Head of caudate nucleus (tissue), 42 donors: ENCODE measurements around the gene STX18.
"Not testable (repeated sequence)": the region's sequence is repeated elsewhere in the genome, so short reads cannot be mapped to it uniquely, and the experiment has no call there.

ENCODE experiments used
- DNase-seq, 42 donors: peaks; one replicate each; pipeline versions ENCODE4 v3.0.0 to v3.0.0-alpha.2; 2020 to 2021; ENCODE audit warnings: mixed read lengths in 7 of 42
- intact Hi-C: fragments of 100-400 bp; cut with DNase I; formaldehyde crosslinking; loops from one replicate; pipeline ENCODE4 v1.15.0; 2022

Gene STX18

DNA sequence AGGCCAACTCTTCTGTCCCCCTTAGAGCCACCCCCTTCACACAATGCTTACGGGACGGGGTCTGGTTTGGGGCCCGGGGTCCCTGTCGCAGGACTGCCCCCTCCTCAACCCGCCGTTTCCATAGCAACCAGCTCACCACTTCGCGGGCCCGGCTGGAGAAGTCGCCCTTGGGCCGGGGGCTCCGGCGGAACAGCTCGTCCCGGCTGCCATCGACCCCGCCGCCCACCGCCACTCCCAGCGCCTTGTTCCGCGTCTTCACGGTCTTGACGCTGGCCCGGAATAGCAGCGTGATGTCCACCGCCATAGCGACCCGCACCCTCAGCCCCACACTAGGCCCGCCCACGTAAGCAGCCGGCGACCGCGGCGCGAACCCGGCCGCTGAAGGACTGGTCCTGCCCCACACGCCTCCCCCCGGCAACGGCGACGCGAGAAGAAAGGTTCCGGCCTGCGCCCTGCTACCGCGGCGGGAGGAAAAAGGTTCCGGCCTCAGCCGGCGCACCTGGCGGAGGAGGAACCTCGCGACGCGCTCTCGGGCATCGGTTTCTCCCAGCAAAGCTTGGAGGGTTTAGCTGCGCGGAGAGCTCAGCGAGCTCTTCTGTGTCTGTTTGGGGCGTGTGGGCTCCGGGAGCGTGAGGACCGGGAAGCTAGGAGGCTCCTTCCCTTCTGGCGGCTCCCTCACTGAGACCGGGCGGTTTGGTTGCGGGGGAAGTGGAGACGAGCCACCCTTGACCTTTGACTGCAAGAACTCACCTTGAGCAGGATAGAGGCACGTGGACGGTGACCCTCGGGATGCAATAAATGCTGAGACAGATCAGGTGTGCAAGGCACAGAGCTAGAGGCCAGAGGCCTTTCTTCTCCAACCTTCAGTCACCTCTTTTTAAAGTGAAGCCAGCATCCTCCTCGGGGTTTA lies at the start of gene STX18:
STX18 (minus strand) TSS at position 388 of the 910 bp plus-strand sequence; CDS start at position 304, 84 bp downstream.
- peak; percentile 43 to 94 (median 86) for DNase-seq
- intact Hi-C loops, result no loop called here

DNA sequence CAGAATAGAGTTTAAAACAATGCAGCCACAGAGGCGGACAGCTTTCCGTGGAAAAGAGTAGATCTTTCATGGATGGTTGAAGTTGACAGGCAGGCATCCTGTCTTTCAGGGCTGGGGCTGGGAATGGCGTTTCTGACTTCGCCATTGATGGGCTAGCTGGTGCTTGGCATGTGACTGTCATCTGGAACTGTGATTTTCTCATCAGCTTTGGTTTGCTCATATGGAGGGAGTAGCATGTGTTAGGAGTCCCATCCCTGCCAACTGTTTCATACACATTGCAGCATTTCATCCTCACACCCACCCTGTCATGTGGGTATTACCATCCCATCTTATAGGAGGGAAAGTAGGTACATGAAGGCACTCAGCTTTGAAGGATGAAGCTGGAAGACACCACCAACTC lies 49.2 kb upstream of the STX18 start:
- DNase-seq, result no peak
- intact Hi-C loops, result no loop called here

- no peak for DNase-seq
- intact Hi-C loops, result no loop called here
Observed at GRCh38 chr4:4590546-4590945, 48.7 kb upstream of the STX18 start.

- intact Hi-C loops, result no loop called here
Observed at GRCh38 chr4:4585012-4585670, 43.3 kb upstream of the STX18 start.

DNA sequence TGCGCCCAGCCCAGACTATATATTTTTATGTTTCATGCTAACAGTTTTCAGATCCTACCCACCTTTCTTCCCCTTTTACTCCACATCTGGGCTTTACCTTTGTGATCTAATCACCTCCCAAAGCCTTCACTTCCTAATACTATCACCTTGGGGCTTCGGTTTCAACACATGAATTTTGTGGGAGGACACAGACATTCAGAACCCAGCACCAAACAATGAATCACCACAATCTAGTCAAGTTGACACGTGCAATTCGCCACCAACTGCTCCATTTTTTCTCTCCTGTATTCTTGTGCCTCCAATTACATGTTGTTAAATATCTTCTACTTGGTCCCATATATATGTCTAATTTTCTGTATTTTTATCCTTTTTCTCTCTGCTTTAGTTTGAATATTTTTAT lies 41.8 kb upstream of the STX18 start:
- no peak for DNase-seq
- intact Hi-C loops, result no loop called here

More at GRCh38 chr4:4585012-4585670, 43.3 kb upstream of the STX18 start:
- no peak for DNase-seq

DNA sequence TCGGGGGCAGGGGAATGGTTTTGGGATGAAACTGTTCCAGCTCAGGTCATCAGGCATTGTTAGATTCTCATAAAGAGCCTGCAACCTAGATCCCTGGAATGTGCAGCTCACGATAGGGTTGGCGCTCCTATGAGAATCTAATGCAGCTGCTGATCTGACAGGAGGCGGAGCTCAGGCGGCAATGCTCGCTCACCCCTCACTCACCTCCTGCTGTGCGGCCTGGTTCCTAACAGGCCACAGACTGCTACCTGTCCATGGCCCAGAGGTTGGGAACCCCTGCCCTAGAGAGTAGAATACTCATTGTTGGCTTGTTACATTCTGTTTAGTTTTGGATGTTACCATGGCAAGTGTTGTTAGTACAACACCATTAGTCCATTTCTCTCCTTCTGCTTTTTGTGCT lies 40.8 kb upstream of the STX18 start:
- intact Hi-C loops, result no loop called here

GRCh38 chr4:4580494-4580893 lies 38.6 kb upstream of the STX18 start:
- intact Hi-C loops, result no loop called here
- DNase-seq, result no peak

More for the DNA sequence above, 40.8 kb upstream of the STX18 start:
- no peak for DNase-seq

DNA sequence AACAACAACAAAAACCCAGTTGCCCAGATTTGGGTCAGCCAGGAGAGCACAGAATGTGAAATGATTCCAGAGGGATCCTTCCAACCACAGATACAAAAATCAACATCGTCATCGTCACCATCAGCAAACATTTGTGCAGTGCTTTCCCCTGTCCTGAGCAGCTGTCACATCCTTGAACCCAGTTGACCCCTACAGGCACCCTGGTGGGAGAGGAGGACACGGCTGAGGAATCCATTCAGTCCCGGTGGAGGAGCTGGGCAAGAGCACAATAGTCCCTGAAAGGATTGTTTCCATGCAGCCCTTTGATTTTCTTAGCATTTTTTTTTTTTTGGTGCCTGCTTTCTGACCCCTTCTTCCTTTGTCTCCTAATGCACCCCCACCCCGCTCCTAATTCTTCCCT lies 37.1 kb upstream of the STX18 start:
- intact Hi-C loops, result no loop called here

GRCh38 chr4:4577359-4577875 lies 35.6 kb upstream of the STX18 start:
- intact Hi-C loops, result no loop called here
- no peak for DNase-seq

More for the DNA sequence above, 37.1 kb upstream of the STX18 start:
- DNase-seq, result no peak

DNA sequence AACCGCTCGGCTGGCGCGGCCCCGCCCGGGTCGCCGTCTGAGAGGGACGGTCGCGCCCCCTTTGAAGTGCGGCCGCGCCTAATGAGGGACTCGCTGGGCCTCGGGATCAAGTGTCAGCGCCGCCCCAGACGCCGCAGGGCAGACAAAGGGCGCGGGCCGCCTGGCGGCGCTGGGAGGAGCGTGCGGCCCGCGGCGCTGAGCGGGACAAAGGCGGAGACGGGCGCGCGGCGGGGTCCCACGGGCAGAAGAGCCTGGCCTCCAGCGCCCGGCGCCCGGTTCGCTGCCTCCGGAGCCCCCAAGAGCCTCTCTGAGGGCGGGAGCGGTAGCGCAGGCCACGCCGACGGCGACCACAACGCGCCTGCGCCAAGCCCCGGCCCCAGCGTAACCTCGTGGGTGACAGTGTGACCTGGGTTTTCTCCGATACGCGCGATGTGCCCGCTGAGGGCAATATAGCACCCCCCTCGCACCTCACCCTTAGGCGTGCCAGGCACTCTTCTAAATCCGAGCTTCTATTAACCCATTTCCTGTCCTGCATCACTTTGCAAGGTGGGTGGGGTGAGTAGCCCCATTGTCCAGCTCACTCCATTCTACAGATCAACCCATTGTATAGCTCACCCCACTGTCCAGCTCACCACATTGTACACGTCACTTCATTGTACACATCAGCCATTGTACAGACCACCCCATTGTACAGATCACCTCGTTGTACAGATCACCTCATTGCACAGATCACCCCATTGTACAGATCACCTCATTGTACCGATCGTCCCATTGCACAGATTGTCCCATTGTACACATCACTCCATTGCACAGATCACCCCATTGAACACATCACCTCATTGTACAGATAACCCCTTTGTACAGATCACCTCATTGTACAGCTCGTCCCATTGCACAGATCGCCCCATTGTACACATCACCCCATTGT lies 33.7 kb upstream of the STX18 start:
- DNase-seq, result peak; percentile 18 to 80 (median 61)
- intact Hi-C loops, result no loop called here

DNA sequence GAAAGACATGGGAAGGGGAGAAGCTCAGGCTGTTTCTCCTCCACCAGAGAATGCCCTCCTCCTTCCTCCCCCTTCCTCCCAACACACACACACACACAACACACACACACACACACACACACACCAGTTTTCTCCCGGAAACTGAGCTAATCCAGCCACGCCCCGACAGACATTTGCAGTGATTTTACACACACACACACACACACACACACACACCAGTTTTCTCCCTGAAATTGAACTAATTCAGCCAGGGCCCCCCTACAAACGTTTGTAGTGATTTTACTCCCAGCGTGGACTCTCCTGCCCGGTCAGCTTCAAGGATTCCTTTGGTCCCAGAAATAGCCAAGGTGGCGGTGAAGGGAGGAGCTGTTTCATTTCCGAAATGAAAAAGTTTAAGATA lies 32.9 kb upstream of the STX18 start:
- peak in 28 of 42 donors; percentile 7 to 68 (median 31) for DNase-seq

GRCh38 chr4:4574052-4574451 lies 32.2 kb upstream of the STX18 start:
- intact Hi-C loops, result no loop called here
- no peak for DNase-seq

More for the DNA sequence above, 32.9 kb upstream of the STX18 start:
- intact Hi-C loops, result no loop called here

GRCh38 chr4:4572821-4573220 lies 31.0 kb upstream of the STX18 start:
- DNase-seq, result no peak
- intact Hi-C loops, result no loop called here

DNA sequence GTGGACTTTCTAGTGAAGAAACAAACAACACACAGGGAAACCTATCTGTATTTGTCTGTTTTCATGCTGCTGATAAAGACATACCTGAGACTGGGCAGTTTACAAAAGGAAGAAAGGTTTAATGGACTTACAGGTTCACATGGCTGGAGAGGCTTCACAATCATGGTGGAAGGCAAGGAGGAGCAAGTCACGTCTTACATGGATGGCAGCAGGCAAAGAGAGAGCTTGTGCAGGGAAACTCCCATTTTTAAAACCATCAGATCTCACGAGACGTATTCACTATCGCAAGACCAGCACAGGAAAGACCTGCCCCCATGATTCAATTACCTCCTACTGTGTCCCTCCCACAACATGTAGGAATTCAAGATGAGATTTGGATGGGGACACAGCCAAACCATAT lies 28.0 kb upstream of the STX18 start:
- intact Hi-C loops, DNase-seq: not testable (repeated sequence)

DNA sequence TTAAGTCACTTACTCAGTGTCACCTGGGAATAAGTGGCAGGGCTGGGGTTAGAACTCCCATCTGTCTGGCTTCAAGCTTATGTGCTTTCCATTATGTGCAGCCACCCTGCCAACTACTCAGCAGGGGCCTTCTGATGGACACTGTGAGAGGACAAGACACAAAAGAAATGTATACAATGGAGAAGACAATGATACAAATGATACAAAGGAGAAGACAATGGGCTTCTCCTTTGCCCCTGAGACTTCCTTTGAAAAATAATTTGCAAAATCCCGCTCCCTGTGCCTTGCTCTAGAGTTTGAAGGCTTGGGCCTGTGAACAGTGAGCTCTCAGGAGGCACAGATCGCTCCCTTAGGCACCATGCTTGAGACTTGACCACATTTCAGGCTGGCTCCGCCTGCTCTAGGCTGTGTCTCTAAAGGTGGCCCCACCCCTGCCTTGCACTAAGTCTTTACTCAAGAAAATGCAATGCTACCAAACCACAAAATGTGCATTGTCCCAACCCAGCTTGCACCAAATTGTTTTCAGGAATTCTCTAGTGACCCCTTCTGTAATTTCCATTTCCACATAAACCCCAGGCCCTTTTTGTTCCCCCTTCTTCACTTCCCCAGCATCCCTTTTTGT lies 27.1 kb upstream of the STX18 start:
- intact Hi-C loops, result no loop called here
- DNase-seq, result no peak

GRCh38 chr4:4566359-4566758 lies 24.5 kb upstream of the STX18 start:
- DNase-seq, intact Hi-C loops: not testable (repeated sequence)

- DNase-seq, result no peak
- intact Hi-C loops, result no loop called here
Observed at GRCh38 chr4:4564522-4564921, 22.7 kb upstream of the STX18 start.

- intact Hi-C loops, result no loop called here
- peak in 1 of 42 donors; percentile 20 for DNase-seq
Observed at GRCh38 chr4:4560642-4561041, 18.8 kb upstream of the STX18 start.

GRCh38 chr4:4560136-4560535 lies 18.3 kb upstream of the STX18 start:
- intact Hi-C loops, result no loop called here
- no peak for DNase-seq
